ENCODE results near the gene PI4KB. TPM values are rescaled to one million over a fixed set of nuclear protein-coding genes. Genes with fewer than 3 reads are reported as not detected.
"Not testable (repeated sequence)": the region's sequence is repeated elsewhere in the genome, so short reads cannot be mapped to it uniquely, and the experiment has no call there.

The PI4KB gene
- total RNA-seq, 1 donor from 2014 or later = 54.7 TPM

DNA sequence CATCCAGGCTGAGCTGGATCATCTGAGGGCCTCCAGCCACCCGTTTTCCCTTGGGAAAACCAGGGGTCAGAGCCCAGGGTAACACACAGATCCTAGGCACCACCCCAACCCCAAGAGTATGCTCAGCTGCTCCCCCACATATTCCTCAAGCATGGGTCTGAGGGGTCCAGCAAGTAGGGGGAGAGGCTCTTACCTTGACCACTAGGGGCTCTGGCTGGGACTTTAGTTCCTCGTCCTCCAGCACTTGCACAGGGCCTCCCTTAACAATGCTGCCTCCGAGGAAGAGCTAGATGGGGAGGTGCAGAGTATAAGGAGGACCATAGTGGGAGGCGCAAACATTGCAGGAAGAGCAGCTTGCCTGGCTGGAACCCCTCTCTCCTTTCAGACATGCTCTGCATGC is 37.8 kb upstream of the PI4KB start:
- peak; percentile 46 for DNase-seq (ENCODE audit: low spot score)
- Mint-ChIP-seq H3K27ac (ENCODE audit: unreplicated experiment) (no peak overlapping the region), H3K4me1 (ENCODE audit: low read depth) (peaks cover 7% of the 10 kb centered on the region), H3K27me3 (ENCODE audit: low read depth) (no peaks in the 10 kb centered on the region), H3K9me3 (ENCODE audit: low read depth) (peaks cover 4% of the 10 kb centered on the region), H3K36me3 (ENCODE audit: low read depth) (peaks cover 3% of the 10 kb centered on the region), H3K4me3 (ENCODE audit: unreplicated experiment) (no peak overlapping the region)
- TF ChIP-seq, protein P1, sequence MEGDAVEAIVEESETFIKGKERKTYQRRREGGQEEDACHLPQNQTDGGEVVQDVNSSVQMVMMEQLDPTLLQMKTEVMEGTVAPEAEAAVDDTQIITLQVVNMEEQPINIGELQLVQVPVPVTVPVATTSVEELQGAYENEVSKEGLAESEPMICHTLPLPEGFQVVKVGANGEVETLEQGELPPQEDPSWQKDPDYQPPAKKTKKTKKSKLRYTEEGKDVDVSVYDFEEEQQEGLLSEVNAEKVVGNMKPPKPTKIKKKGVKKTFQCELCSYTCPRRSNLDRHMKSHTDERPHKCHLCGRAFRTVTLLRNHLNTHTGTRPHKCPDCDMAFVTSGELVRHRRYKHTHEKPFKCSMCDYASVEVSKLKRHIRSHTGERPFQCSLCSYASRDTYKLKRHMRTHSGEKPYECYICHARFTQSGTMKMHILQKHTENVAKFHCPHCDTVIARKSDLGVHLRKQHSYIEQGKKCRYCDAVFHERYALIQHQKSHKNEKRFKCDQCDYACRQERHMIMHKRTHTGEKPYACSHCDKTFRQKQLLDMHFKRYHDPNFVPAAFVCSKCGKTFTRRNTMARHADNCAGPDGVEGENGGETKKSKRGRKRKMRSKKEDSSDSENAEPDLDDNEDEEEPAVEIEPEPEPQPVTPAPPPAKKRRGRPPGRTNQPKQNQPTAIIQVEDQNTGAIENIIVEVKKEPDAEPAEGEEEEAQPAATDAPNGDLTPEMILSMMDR (IDR thresholded peaks at IDR 0.05) = peak; percentile 8

DNA sequence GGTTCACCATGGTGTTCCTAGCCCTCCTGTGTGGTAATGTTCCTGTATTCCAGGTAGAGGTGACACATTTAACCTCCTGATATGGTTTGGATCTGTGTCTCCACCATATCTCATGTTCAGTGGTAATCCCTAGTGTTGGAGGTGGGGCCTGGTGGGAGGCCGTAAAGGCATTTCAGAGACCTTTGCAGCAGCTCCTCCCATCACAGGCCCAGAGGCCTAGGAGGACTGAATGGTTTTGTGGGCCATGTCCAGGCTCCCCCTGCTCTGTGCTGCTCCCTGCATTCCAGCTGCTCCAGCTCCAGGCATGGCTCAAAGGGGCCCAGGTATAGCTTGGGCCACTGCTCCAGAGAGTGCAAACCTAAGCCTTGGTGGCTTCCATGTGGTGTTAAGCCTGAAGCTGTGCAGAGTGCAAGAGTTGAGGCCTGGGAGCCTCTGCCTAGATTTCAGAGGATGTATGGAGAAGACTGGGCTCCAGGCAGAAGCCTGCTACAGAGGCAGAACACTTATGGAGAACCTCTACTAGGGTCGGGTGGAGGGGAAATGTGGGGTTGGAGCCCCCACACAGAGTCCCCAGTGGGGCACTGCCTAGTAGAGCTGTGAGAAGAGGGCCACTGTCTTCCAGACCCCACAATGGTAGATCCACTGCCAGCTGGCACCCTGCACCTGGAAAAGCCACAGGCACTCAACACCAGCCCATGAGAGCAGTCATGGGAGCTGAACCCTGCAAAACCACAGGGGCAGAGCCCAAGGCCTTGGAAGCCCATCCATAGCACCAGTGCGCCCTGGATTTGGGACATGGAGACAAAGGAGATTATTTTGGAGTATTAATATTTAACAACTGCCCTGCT is 35.3 kb upstream of the PI4KB start:
- Mint-ChIP-seq H3K36me3 (ENCODE audit: low read depth) (peaks cover 3% of the 10 kb centered on the region), H3K27ac (ENCODE audit: unreplicated experiment) (no peak overlapping the region), H3K27me3 (ENCODE audit: low read depth) (no peaks in the 10 kb centered on the region), H3K4me3 (ENCODE audit: unreplicated experiment) (no peak overlapping the region), H3K9me3 (ENCODE audit: low read depth) (peaks cover 4% of the 10 kb centered on the region), H3K4me1 (ENCODE audit: low read depth) (no peaks in the 10 kb centered on the region)
- peak; percentile 43 for DNase-seq (ENCODE audit: low spot score)
- TF ChIP-seq, protein P1 (IDR thresholded peaks at IDR 0.05) = no peak

DNA sequence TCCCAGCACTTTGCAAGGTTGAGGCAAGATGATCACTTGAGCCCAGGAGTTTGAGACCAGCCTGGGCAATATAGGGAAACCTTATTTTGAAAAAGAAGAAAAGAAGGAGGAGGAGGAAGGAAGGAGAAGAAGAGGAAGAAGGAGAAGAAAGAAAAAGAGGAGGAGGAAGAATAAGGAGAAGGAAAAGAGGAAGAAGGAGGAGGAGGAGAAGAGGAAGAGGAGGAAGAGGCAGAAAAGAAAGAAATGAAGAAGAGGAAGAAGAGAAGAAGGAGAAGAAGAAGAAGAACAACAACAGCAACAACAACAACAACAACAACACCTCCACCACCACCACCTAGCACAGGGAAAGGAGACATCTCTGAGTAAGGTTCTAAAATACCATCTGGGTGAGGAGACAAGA is 34.7 kb upstream of the PI4KB start:
- no peaks in the 10 kb centered on the region for H3K4me1 Mint-ChIP-seq (ENCODE audit: low read depth)
- H3K27ac Mint-ChIP-seq (ENCODE audit: unreplicated experiment) = no peak overlapping the region
- no peaks in the 10 kb centered on the region for H3K27me3 Mint-ChIP-seq (ENCODE audit: low read depth)
- no peak overlapping the region for H3K4me3 Mint-ChIP-seq (ENCODE audit: unreplicated experiment)
- TF ChIP-seq, protein P1 (IDR thresholded peaks at IDR 0.05) = no peak
- DNase-seq (ENCODE audit: low spot score) = no peak
- peaks cover 4% of the 10 kb centered on the region for H3K9me3 Mint-ChIP-seq (ENCODE audit: low read depth)
- H3K36me3 Mint-ChIP-seq (ENCODE audit: low read depth) = peaks cover 3% of the 10 kb centered on the region

DNA sequence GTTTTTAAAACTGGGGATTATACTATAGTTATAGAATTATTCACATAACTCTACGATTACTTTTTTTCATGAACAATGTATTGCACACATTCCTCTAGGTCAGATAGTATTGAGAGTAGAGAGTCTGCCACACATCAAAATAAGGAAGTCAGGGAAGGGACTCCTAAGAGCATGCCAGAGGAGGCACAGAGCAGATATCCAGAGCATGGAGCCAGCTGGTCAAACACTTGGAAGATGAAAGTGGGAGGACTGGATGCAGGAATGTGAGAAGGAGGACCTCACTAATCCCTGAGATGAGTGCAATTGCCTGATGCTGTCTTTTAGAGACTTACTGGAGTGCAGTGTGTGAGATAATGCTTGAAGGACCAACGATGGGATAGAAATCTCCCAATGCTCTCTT is 29.5 kb upstream of the PI4KB start:
- H3K9me3 Mint-ChIP-seq (ENCODE audit: low read depth) = no peaks in the 10 kb centered on the region
- H3K36me3 Mint-ChIP-seq (ENCODE audit: low read depth) = no peaks in the 10 kb centered on the region
- no peaks in the 10 kb centered on the region for H3K27me3 Mint-ChIP-seq (ENCODE audit: low read depth)
- TF ChIP-seq, protein P1 (IDR thresholded peaks at IDR 0.05) = no peak
- H3K4me1 Mint-ChIP-seq (ENCODE audit: low read depth) = no peaks in the 10 kb centered on the region
- H3K4me3 Mint-ChIP-seq (ENCODE audit: unreplicated experiment) = no peak overlapping the region
- no peak for DNase-seq (ENCODE audit: low spot score)
- no peak overlapping the region for H3K27ac Mint-ChIP-seq (ENCODE audit: unreplicated experiment)

DNA sequence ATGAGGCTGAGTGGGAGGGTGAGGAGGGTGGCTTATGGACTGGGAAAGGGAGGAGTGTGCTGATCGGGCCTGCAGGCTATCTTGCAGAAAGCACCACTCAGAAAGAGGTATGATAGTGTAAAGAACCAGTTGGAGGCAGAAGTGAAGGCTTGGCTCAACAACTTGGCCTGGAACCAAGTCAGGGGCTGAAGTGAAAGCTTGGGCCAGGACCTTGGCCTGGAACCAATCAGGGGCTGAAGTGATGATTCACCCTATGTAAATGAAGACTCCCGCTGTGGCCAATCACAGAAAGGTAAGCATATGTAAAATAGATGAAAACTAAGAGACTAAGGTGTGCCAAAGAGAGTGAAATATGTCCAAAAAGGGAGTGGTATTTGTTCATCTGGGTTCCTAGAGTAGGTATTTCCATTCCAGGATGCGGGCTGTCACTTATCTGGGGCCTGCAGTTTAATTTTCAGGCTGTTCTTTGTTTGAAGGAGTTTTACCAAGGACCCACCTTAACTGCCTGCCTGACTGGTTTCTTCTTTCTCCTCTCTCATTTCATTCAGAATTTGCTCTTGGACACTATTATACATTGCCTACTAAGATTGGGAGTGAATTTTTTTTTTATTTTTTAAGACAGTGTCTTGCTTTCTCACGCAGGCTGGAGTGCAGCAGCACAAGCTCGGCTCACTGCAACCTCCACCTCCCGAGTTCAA is 25.0 kb upstream of the PI4KB start:
- Mint-ChIP-seq H3K27me3 (ENCODE audit: low read depth) (no peaks in the 10 kb centered on the region), H3K27ac (ENCODE audit: unreplicated experiment) (no peak overlapping the region), H3K9me3 (ENCODE audit: low read depth) (no peaks in the 10 kb centered on the region), H3K4me1 (ENCODE audit: low read depth) (peaks cover 9% of the 10 kb centered on the region), H3K4me3 (ENCODE audit: unreplicated experiment) (no peak overlapping the region), H3K36me3 (ENCODE audit: low read depth) (no peaks in the 10 kb centered on the region)
- TF ChIP-seq, protein P1 (IDR thresholded peaks at IDR 0.05) = no peak
- peak; percentile 17 for DNase-seq (ENCODE audit: low spot score)

DNA sequence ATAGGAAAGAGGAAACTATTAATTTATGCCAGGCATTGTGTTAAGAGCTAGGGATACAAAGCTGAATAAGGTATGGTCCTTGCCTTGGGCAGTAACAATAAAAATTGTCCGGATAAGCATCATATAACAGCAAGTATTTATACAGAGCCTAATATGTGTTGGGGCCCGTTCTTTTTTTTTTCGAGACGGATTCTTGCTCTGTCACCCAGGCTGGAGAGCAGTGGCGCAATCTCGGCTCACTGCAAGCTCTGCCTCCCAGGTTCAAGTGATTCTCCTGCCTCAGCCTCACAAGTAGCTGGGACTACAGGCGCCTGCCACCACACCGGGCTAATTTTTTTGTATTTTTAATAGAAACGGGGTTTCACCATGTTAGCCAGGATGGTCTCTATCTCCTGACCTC is 23.1 kb upstream of the PI4KB start:
- H3K27ac Mint-ChIP-seq (ENCODE audit: unreplicated experiment); H3K27me3 Mint-ChIP-seq (ENCODE audit: low read depth): not testable (repeated sequence)

More for the DNA sequence above, 23.1 kb upstream of the PI4KB start:
- not testable (repeated sequence) for H3K9me3 Mint-ChIP-seq (ENCODE audit: low read depth); H3K36me3 Mint-ChIP-seq (ENCODE audit: low read depth); DNase-seq (ENCODE audit: low spot score); H3K4me3 Mint-ChIP-seq (ENCODE audit: unreplicated experiment)
- peaks cover 25% of the 10 kb centered on the region for H3K4me1 Mint-ChIP-seq (ENCODE audit: low read depth)

Data from chondrocyte (in vitro differentiated cells).